NCI-H1930 (cell line): ENCODE results near the gene TSC2.
A peak's percentile ranks its signal among the peaks of the same experiment; 100 is the strongest.
"Not testable (repeated sequence)": the region's sequence is repeated elsewhere in the genome, so short reads cannot be mapped to it uniquely, and the experiment has no call there.

Experiments
- DNase-seq, 2 experiments: peaks; one replicate each; lab custom pipeline; 2025; lab: John Stamatoyannopoulos, UW

Gene TSC2

GRCh38 chr16:2009791-2010510 is 37.8 kb upstream of the TSC2 start, which contains the start of gene ZNF598:
ZNF598 (minus strand) TSS chr16:2009821.
- DNase-seq, result peak; percentile 84 to 93

GRCh38 chr16:2011726-2012125 is 36.1 kb upstream of the TSC2 start:
- DNase-seq, result not testable (repeated sequence)

- no peak for DNase-seq
These were observed 34.3 kb upstream of the TSC2 start for GRCh38 chr16:2013527-2013926.

GRCh38 chr16:2015117-2015946 is 32.5 kb upstream of the TSC2 start:
- no peak for DNase-seq

- no peak for DNase-seq
These were observed 31.9 kb upstream of the TSC2 start for GRCh38 chr16:2015947-2016208.

GRCh38 chr16:2016407-2016922 is 31.3 kb upstream of the TSC2 start:
- DNase-seq, result peak in 1 of 2 experiments; percentile 54

- DNase-seq, result no peak
These were observed 28.3 kb upstream of the TSC2 start, which contains the start of gene NPW for GRCh38 chr16:2019518-2019920. NPW (plus strand) TSS chr16:2019785.

- DNase-seq, result no peak
These were observed 27.6 kb upstream of the TSC2 start for GRCh38 chr16:2019921-2020831.

GRCh38 chr16:2022723-2023091 is 25.1 kb upstream of the TSC2 start:
- DNase-seq, result no peak

GRCh38 chr16:2023092-2024031 is 24.4 kb upstream of the TSC2 start:
- peak; percentile 81 to 88 for DNase-seq

- no peak for DNase-seq
These were observed 23.8 kb upstream of the TSC2 start for GRCh38 chr16:2024032-2024420.

GRCh38 chr16:2025251-2025650 is 22.5 kb upstream of the TSC2 start:
- DNase-seq, result no peak

GRCh38 chr16:2025878-2026460 is 21.8 kb upstream of the TSC2 start:
- DNase-seq, result no peak

- DNase-seq, result no peak
These were observed 21.2 kb upstream of the TSC2 start, which contains the start of gene NHERF2 for GRCh38 chr16:2026461-2027023. NHERF2 (plus strand) TSS chr16:2026902; CDS start chr16:2027006, 104 bp downstream.

- DNase-seq, result no peak
These were observed 20.5 kb upstream of the TSC2 start for GRCh38 chr16:2027024-2028010.

- no peak for DNase-seq
These were observed 19.6 kb upstream of the TSC2 start for GRCh38 chr16:2028146-2028545.

GRCh38 chr16:2028620-2029220 is 19.1 kb upstream of the TSC2 start:
- no peak for DNase-seq

- no peak for DNase-seq
These were observed 18.4 kb upstream of the TSC2 start for GRCh38 chr16:2029350-2029749.

- DNase-seq, result no peak
These were observed 17.7 kb upstream of the TSC2 start for GRCh38 chr16:2030036-2030435.
